Hepatocyte (in vitro differentiated cells): Measurements from ENCODE around the gene C19orf12.

ENCODE experiments used
- EZH2phosphoT487 ChIP-seq: fragments of 200-600 bp; sonication (generic); IDR thresholded peaks from one replicate; pipeline ENCODE4 v1.6.1; 2018; ENCODE audit warnings: antibody characterized with exemption, mild to moderate bottlenecking, low read depth, moderate library complexity; ENCODE audit not compliant: unreplicated experiment, severe bottlenecking
- TF ChIP-seq, protein P1 (sequence below): fragments of 200-600 bp; sonication (generic); IDR thresholded peaks from 2 replicates; pipeline ENCODE4 v1.5.1; 2016; ENCODE audit warnings: antibody characterized with exemption, mild to moderate bottlenecking; ENCODE audit not compliant: poor library complexity

DNA sequence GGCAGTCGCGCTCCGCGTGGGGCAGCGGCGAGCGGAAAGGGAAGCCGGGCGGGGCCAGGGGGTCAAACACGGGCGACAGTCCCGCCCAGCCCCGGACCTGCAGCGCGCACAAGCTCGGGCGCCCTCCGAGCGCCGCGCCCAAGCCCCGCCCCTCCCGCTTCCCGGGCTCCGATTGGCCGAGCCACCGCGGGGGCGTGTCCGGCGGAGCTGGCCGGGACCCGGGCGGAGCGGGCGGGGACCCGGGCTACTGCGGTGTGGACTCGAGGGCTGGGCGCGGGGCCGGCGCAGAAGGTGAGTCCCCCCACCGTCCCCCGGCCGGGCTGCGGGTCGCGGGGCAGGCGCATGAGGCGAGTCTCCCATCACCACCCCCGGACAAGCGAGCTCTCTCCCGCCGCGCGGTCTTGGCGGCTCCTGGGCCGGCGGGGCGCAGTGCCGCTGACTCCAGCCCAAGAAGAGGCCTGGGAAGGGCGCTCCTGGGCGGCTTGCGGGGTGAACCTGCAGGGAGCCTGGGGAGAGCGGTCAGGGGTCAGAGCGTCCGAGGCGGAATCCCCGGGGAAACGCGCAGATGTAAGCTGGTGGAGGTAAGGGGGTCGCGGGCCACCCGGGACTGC, 49.7 kb downstream of the C19orf12 start, which contains the start of gene PLEKHF1:
- TF ChIP-seq, protein P1, sequence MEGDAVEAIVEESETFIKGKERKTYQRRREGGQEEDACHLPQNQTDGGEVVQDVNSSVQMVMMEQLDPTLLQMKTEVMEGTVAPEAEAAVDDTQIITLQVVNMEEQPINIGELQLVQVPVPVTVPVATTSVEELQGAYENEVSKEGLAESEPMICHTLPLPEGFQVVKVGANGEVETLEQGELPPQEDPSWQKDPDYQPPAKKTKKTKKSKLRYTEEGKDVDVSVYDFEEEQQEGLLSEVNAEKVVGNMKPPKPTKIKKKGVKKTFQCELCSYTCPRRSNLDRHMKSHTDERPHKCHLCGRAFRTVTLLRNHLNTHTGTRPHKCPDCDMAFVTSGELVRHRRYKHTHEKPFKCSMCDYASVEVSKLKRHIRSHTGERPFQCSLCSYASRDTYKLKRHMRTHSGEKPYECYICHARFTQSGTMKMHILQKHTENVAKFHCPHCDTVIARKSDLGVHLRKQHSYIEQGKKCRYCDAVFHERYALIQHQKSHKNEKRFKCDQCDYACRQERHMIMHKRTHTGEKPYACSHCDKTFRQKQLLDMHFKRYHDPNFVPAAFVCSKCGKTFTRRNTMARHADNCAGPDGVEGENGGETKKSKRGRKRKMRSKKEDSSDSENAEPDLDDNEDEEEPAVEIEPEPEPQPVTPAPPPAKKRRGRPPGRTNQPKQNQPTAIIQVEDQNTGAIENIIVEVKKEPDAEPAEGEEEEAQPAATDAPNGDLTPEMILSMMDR, result no peak
- no peak for TF ChIP-seq EZH2phosphoT487
